ENCODE data around the gene FBN1. TPM values are rescaled to one million over a fixed set of nuclear protein-coding genes. Genes with fewer than 3 reads are reported as not detected.

FBN1 gene
- total RNA-seq, 4 donors from 2014 or later: 153 to 266 (median 203) TPM

DNA sequence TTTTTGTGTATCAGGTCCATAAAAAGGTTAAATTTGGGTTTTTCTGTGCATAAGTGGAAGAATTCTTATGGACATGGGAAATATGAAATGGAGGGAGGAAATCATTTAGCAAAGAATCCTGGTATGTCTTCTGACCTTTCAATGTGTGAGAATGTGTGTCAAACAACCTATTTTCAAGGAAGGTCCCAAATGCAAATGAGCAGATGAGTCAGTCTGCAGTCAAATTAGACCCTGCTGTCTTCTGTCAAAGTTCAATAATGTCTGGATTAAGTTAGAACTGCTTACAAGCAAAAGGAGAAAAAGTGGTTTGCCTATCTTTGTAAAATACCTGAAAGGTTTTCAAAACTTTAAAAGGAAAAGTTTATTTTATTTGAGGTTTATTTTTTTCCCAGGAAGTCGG is 15.3 kb downstream of the FBN1 start:
- 50 to 60% methylated on average over 1 of the region's 1 CpG for WGBS, 2 donors (ENCODE audit: low coverage in 1 of 2)
- Histone ChIP-seq H3K36me3 (no peaks in the 10 kb centered on the region), H3K4me3 (no peak overlapping the region), H3K27ac (peak overlapping the region in 2 of 4 donors; percentile 5 to 51), H3K27me3 (no peaks in the 10 kb centered on the region), H3K9me3 (no peaks in the 10 kb centered on the region), H3K4me1 (peaks cover 12 to 97% (median 19%) of the 10 kb centered on the region in 3 donors)
- no peak for ATAC-seq
- TF ChIP-seq POLR2A (IDR thresholded peaks at IDR 0.05) (no peak), EP300 (IDR thresholded peaks at IDR 0.05) (no peak), POLR2AphosphoS5 (IDR thresholded peaks at IDR 0.05) (no peak)
- TF ChIP-seq, protein P1, sequence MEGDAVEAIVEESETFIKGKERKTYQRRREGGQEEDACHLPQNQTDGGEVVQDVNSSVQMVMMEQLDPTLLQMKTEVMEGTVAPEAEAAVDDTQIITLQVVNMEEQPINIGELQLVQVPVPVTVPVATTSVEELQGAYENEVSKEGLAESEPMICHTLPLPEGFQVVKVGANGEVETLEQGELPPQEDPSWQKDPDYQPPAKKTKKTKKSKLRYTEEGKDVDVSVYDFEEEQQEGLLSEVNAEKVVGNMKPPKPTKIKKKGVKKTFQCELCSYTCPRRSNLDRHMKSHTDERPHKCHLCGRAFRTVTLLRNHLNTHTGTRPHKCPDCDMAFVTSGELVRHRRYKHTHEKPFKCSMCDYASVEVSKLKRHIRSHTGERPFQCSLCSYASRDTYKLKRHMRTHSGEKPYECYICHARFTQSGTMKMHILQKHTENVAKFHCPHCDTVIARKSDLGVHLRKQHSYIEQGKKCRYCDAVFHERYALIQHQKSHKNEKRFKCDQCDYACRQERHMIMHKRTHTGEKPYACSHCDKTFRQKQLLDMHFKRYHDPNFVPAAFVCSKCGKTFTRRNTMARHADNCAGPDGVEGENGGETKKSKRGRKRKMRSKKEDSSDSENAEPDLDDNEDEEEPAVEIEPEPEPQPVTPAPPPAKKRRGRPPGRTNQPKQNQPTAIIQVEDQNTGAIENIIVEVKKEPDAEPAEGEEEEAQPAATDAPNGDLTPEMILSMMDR (IDR thresholded peaks at IDR 0.05): no peak

DNA sequence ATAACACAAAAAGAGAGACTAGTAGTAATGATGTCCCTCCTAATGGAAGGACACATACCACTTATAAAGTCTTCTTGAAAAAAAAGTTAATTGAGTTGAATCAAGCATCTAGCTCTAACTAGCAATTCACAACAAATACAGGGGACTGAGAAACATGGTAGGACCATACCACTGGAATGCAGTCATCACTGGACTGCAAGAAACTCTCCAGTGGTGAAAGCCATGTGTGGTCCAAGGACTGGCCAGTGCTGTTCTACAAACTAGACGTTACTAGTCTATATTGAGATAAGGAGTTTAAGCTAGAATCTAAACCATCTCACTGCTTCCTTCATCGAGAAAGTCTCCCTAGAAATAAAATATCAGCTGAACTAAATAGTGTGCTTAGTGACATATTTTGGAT is 16.7 kb downstream of the FBN1 start:
- Histone ChIP-seq H3K27me3 (no peaks in the 10 kb centered on the region), H3K9me3 (no peaks in the 10 kb centered on the region), H3K4me3 (no peak overlapping the region), H3K36me3 (no peaks in the 10 kb centered on the region), H3K27ac (peak overlapping the region in 2 of 4 donors; percentile 68 to 78), H3K4me1 (peaks cover 11 to 97% (median 14%) of the 10 kb centered on the region in 3 donors)
- 53 to 79% methylated on average over 2 of the region's 2 CpGs for WGBS, 2 donors (ENCODE audit: low coverage in 1 of 2)
- ATAC-seq: no peak
- no peak for TF ChIP-seq EP300 (IDR thresholded peaks at IDR 0.05)
- TF ChIP-seq POLR2A (IDR thresholded peaks at IDR 0.05): no peak
- TF ChIP-seq, protein P1 (IDR thresholded peaks at IDR 0.05): no peak
- TF ChIP-seq POLR2AphosphoS5 (IDR thresholded peaks at IDR 0.05): no peak

DNA sequence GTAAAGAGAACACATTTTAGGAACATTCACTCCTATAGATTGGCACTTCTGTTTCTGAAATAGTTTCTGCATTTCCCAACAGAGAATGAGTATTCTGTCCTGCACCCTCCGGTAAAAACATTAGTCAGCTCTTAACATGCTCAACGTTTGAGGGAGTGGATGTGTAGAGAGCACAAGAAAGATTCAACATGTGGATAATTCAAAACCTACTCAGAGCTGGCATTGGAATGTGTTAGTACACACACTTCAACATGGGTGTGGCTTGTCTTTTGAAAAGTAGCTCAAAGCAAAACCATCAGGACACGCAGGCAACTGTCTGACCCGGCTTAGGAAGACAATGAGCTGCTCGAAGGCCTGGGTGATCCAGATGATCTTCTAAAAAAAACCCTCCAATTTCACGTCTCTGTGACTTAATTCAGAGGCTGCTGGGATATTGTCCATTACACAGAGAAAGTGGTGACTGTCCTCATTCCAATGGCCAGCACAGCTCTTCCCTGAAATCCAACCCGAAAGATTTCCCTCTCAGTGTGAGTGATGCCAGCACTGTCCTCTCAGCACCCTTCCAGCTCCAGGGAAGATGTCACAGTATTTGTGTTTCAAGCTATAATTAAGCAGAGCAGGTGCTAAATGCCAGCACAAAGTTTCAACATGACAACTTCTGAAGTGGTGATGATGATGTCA is 18.1 kb downstream of the FBN1 start:
- TF ChIP-seq POLR2AphosphoS5 (IDR thresholded peaks at IDR 0.05): peak; percentile 19
- TF ChIP-seq EP300 (IDR thresholded peaks at IDR 0.05): no peak
- peak overlapping the region in 1 of 2 donors; percentile 1 for H3K4me3 ChIP-seq
- peaks cover 14 to 97% (median 15%) of the 10 kb centered on the region in 3 donors for H3K4me1 ChIP-seq
- peak overlapping the region; percentile 30 to 86 (median 73) for H3K27ac ChIP-seq
- no peaks in the 10 kb centered on the region for H3K36me3 ChIP-seq
- 0 to 19% methylated on average over 2 to 7 of the region's 7 CpGs for WGBS, 2 donors (ENCODE audit: low coverage in 1 of 2)
- H3K27me3 ChIP-seq: no peaks in the 10 kb centered on the region
- peak; percentile 40 for ATAC-seq
- H3K9me3 ChIP-seq: no peaks in the 10 kb centered on the region

DNA sequence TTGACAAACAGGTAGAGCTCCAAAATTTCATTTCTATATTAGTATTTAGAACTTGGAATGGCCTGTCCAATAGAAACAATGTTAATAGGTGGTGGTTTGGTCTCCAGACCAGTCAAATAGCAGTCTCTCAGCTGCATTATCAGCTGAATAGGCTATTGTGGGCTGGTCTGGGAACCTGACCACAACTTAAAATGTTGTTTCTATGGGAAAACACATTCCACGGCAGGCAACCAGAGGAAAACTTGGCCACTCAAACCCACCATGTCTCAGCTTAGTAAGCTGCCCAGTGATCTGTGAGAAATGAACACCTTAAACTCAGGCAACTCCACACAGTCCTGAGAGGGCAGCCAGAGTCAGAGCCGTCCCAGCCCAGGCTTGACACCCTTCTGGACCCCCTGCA is 20.4 kb downstream of the FBN1 start:
- no peaks in the 10 kb centered on the region for H3K9me3 ChIP-seq
- ATAC-seq: no peak
- H3K4me3 ChIP-seq: no peak overlapping the region
- peak overlapping the region in 3 of 4 donors; percentile 17 to 30 (median 30) for H3K27ac ChIP-seq
- H3K4me1 ChIP-seq: peaks cover 15 to 93% (median 18%) of the 10 kb centered on the region in 3 donors
- no peaks in the 10 kb centered on the region for H3K36me3 ChIP-seq
- no peaks in the 10 kb centered on the region for H3K27me3 ChIP-seq
- TF ChIP-seq, protein P1 (IDR thresholded peaks at IDR 0.05): no peak
- TF ChIP-seq EP300 (IDR thresholded peaks at IDR 0.05) (no peak), POLR2AphosphoS5 (IDR thresholded peaks at IDR 0.05) (no peak), POLR2A (IDR thresholded peaks at IDR 0.05) (no peak)
- whole genome bisulfite sequencing, 2 donors (ENCODE audit: low coverage in 1 of 2): 100% methylated on average over 1 of the region's 2 CpGs; no CpG with 5 or more reads in 1 of the 2 donors

DNA sequence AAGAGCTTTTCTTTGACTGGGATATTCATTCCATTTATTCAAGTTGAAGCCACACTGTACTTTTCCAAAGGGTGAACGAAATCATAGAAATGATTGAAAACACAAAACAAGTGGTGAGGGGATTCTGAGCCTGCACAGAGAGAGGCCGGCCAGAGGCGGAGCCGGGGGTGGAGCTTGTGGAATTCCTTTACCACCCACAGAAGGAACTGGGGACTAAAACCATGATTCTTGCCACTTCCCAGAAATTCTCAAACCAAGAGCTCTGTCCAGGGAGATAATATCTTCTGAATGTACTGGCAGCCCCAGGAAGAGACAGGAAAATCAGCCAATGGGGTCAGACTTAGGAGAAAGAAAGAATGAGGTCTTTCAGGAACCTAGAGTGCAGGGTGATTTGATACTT is 20.8 kb downstream of the FBN1 start:
- H3K4me3 ChIP-seq: no peak overlapping the region
- no peaks in the 10 kb centered on the region for H3K36me3 ChIP-seq
- H3K4me1 ChIP-seq: peaks cover 15 to 93% (median 18%) of the 10 kb centered on the region in 3 donors
- no peaks in the 10 kb centered on the region for H3K9me3 ChIP-seq
- H3K27ac ChIP-seq: peak overlapping the region in 3 of 4 donors; percentile 17 to 30 (median 30)
- 75 to 100% methylated on average over 1 to 2 of the region's 4 CpGs for WGBS, 2 donors (ENCODE audit: low coverage in 1 of 2)
- no peak for ATAC-seq
- H3K27me3 ChIP-seq: no peaks in the 10 kb centered on the region
- TF ChIP-seq POLR2AphosphoS5 (IDR thresholded peaks at IDR 0.05) (no peak), EP300 (IDR thresholded peaks at IDR 0.05) (no peak), POLR2A (IDR thresholded peaks at IDR 0.05) (no peak)
- TF ChIP-seq, protein P1 (IDR thresholded peaks at IDR 0.05): no peak
